ENCODE data around the gene ARX.

- TF ChIP-seq CTCF (IDR thresholded peaks at IDR 0.05; ENCODE audit: low read length) (no peak), EZH2 (optimal IDR thresholded peaks at IDR 0.05; ENCODE audit: low read depth, low read length) (no peak), EZH2phosphoT487 (IDR thresholded peaks at IDR 0.05; ENCODE audit: low read length) (no peak)
Observed at GRCh38 chrX:25048178-25048577, 32.4 kb upstream of the ARX start.
